KMS-11 (cell line): ENCODE data around the gene MBD3L1.

ENCODE experiments used
- H2AFZ ChIP-seq: fragments of 200-600 bp; sonication (generic); 2 replicates; pipeline ENCODE4 v1.6.1; 2016; ENCODE audit warnings: antibody characterized with exemption, mixed run types, low read depth
- H3K27ac ChIP-seq: fragments of 200-600 bp; sonication (generic); 2 replicates; pipeline ENCODE4 v1.6.1; 2016; ENCODE audit warnings: mild to moderate bottlenecking, mixed run types
- H3K27me3 ChIP-seq: fragments of 200-600 bp; sonication (generic); 2 replicates; pipeline ENCODE4 v1.6.1; 2017; ENCODE audit warnings: mild to moderate bottlenecking, low read depth, mixed run types, moderate library complexity; ENCODE audit not compliant: insufficient read depth
- H3K36me3 ChIP-seq: fragments of 200-600 bp; sonication (generic); 2 replicates; pipeline ENCODE4 v1.6.1; 2017; ENCODE audit warnings: mild to moderate bottlenecking, mixed run types; ENCODE audit not compliant: insufficient read depth
- H3K4me1 ChIP-seq: fragments of 200-600 bp; sonication (generic); 2 replicates; pipeline ENCODE4 v1.6.1; 2016; ENCODE audit warnings: mild to moderate bottlenecking, low read depth, mixed run types; ENCODE audit not compliant: poor library complexity, severe bottlenecking
- H3K4me2 ChIP-seq: fragments of 200-600 bp; sonication (generic); 2 replicates; pipeline ENCODE4 v1.7.0; 2016; ENCODE audit warnings: mild to moderate bottlenecking, mixed run types
- H3K4me3 ChIP-seq: fragments of 200-600 bp; sonication (generic); IDR thresholded peaks from 2 replicates; pipeline ENCODE4 v1.6.1; 2017; ENCODE audit warnings: low read depth, low read length, mixed read lengths; ENCODE audit not compliant: insufficient read depth
- H3K79me2 ChIP-seq: fragments of 200-600 bp; sonication (generic); 2 replicates; pipeline ENCODE4 v1.6.1; 2016; ENCODE audit warnings: low read depth, mixed run types; ENCODE audit not compliant: insufficient read depth
- H3K9ac ChIP-seq: fragments of 200-600 bp; sonication (generic); 2 replicates; pipeline ENCODE4 v1.6.1; 2016; ENCODE audit warnings: mild to moderate bottlenecking, mixed run types
- H4K20me1 ChIP-seq: fragments of 200-600 bp; sonication (generic); 2 replicates; pipeline ENCODE4 v1.6.1; 2016; ENCODE audit warnings: mild to moderate bottlenecking, mixed run types; ENCODE audit not compliant: insufficient read depth
- CTCF ChIP-seq: fragments of 200-600 bp; sonication (generic); conservative IDR thresholded peaks from 2 replicates; pipeline ENCODE4 v1.6.1; 2017; ENCODE audit warnings: low read depth, mild to moderate bottlenecking, antibody characterized with exemption, low read length, moderate library complexity, mixed read lengths

The MBD3L1 gene

DNA sequence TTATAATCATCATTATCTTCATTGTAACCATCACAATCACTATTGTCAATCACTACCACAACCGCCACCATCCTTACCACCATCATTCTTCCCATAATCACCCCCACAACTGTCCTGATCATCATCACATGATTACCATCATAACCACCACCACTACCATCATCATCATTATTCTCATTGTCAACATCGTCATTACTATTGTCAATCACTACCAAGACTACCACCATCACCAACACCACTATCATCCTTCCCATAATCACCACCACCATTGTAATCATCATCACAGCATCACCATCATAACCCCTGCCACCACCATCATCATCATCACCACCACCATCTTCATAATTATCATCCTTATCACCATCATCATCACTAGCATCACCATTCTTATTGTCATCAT is 55.2 kb downstream of the MBD3L1 start:
- H3K4me2 ChIP-seq, result no peak overlapping the region
- H3K36me3 ChIP-seq, result no peaks in the 10 kb centered on the region
- no peak for TF ChIP-seq CTCF
- no peaks in the 10 kb centered on the region for H3K79me2 ChIP-seq
- no peak overlapping the region for H3K9ac ChIP-seq
- H3K4me3 ChIP-seq, result no peak overlapping the region
- H3K27ac ChIP-seq, result no peak overlapping the region
- H3K4me1 ChIP-seq, result no peaks in the 10 kb centered on the region
- no peaks in the 10 kb centered on the region for H4K20me1 ChIP-seq
- no peak overlapping the region for H2AFZ ChIP-seq
- H3K27me3 ChIP-seq, result no peaks in the 10 kb centered on the region

DNA sequence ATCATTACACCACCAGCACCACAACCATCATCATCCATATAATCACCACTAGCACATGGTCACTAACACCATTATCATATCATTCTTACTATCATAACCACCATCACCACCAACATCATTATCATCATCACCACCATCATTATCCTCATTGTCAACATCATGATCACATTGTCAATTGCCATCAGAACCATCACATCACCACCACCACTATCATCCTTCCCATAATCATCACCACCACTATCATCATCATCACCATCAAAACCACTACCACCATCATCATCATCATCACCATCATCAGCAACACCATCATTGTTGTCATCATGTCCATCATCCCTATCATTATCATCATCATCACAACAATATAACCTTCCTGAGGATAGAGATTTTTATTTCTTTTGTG is 58.1 kb downstream of the MBD3L1 start:
- no peaks in the 10 kb centered on the region for H3K79me2 ChIP-seq
- H3K4me3 ChIP-seq, result no peak overlapping the region
- H4K20me1 ChIP-seq, result no peaks in the 10 kb centered on the region
- no peaks in the 10 kb centered on the region for H3K4me1 ChIP-seq
- no peak overlapping the region for H3K27ac ChIP-seq
- TF ChIP-seq CTCF, result no peak
- no peak overlapping the region for H3K9ac ChIP-seq
- no peak overlapping the region for H2AFZ ChIP-seq
- no peak overlapping the region for H3K4me2 ChIP-seq
- H3K36me3 ChIP-seq, result no peaks in the 10 kb centered on the region
- H3K27me3 ChIP-seq, result no peaks in the 10 kb centered on the region
